HCT116 (cell line): Measurements from ENCODE around the gene OR52E2. TPM values are rescaled to one million over a fixed set of nuclear protein-coding genes. Genes with fewer than 3 reads are reported as not detected.

Experiments
- ATAC-seq: fragments of 200-7000 bp; cut with Tn5 transposase; 2 replicates; pipeline ENCODE4 v1.9.1; 2020; ENCODE audit warnings: mild to moderate bottlenecking, moderate library complexity
- BruUV-seq: library from RNA; stranded (reverse); fragments of 400-500 nt; replicated peaks from 2 replicates; lab custom pipeline; 2021; lab: Mats Ljungman, UMichigan
- CTCF ChIA-PET: fragments of 300-600 bp; sonication (Branson Sonifier 250); formaldehyde crosslinking; loops from one replicate; lab custom pipeline; 2021; ENCODE audit warnings: antibody characterized with exemption; lab: Charles Lee
- POLR2A ChIA-PET: fragments of 300-600, 350-600 bp; sonication (Branson Sonifier 250); formaldehyde crosslinking; loops from one replicate; lab custom pipeline; 2021; ENCODE audit warnings: antibody characterized with exemption; lab: Charles Lee
- RAD21 ChIA-PET, 2 experiments: fragments of 300-600 bp; sonication (Branson Sonifier 250); formaldehyde crosslinking; loops; one replicate each; lab custom pipeline; 2023; ENCODE audit warnings: low total read pairs in 2 of 2; ENCODE audit not compliant: uncharacterized antibody in 2 of 2, unreplicated experiment in 2 of 2, low non-redundant PET in 1 of 2; lab: Charles Lee
- DNase-seq: peaks from one replicate; pipeline ENCODE4 v3.0.0-alpha.2; 2010; ENCODE audit warnings: low read depth, low spot score
- H2AFZ ChIP-seq: fragments of 200-600 bp; shearing (Covaris generic), sonication (generic); 2 replicates; pipeline ENCODE4 v1.6.1; 2017; ENCODE audit warnings: low read depth, mixed run types, mixed read lengths, antibody characterized with exemption, low read length; ENCODE audit not compliant: poor library complexity, severe bottlenecking
- H3K27ac ChIP-seq: 2 replicates; pipeline ENCODE4 v1.5.1; 2012; ENCODE audit warnings: low read depth, low read length
- H3K27me3 ChIP-seq: fragments of 200-600 bp; sonication (generic); 2 replicates; pipeline ENCODE4 v1.6.1; 2016; ENCODE audit warnings: mixed run types, low read length, mixed read lengths; ENCODE audit not compliant: insufficient read depth
- H3K36me3 ChIP-seq, 2 experiments: fragments of 200-500 bp in 1 of 2; fragments of 200-600 bp in 1 of 2; sonication (Bioruptor generic) in 1 of 2; sonication (generic) in 1 of 2; 2 replicates each; pipeline versions ENCODE4 v1.5.1 to v1.6.1; 2014 to 2016; ENCODE audit warnings: low read length in 2 of 2, inconsistent platforms in 1 of 2, mixed read lengths in 1 of 2, mixed run types in 1 of 2; ENCODE audit not compliant: insufficient read depth in 2 of 2, control insufficient read depth in 1 of 2
- H3K4me1 ChIP-seq, 2 experiments: fragments of 200-600 bp in 1 of 2; sonication (generic) in 1 of 2; 2 replicates each; pipeline versions ENCODE4 v1.5.1 to v1.6.1; 2012 to 2017; ENCODE audit warnings: low read length in 2 of 2, inconsistent platforms in 1 of 2, mild to moderate bottlenecking in 1 of 2, mixed read lengths in 1 of 2, mixed run types in 1 of 2, moderate library complexity in 1 of 2; ENCODE audit not compliant: insufficient read depth in 2 of 2, control insufficient read depth in 1 of 2
- H3K4me2 ChIP-seq: fragments of 200-600 bp; sonication (generic); 2 replicates; pipeline ENCODE4 v1.6.1; 2017; ENCODE audit warnings: mixed run types, low read length, mixed read lengths
- H3K4me3 ChIP-seq, 2 experiments: fragments of 200-600 bp in 1 of 2; sonication (generic) in 1 of 2; replicated peaks in 1 of 2; 2 replicates each; pipeline ENCODE4 v1.5.1; 2011 to 2016; ENCODE audit warnings: low read length in 2 of 2, control low read depth in 1 of 2, low read depth in 1 of 2, mild to moderate bottlenecking in 1 of 2, mixed read lengths in 1 of 2, mixed run types in 1 of 2
- H3K79me2 ChIP-seq: fragments of 200-600 bp; sonication (generic); 2 replicates; pipeline ENCODE4 v1.6.1; 2017; ENCODE audit warnings: mild to moderate bottlenecking, mixed run types, low read length, moderate library complexity, mixed read lengths; ENCODE audit not compliant: insufficient read depth
- H3K9ac ChIP-seq: fragments of 200-600 bp; sonication (generic); 2 replicates; pipeline ENCODE4 v1.6.1; 2016; ENCODE audit warnings: low read length, mixed read lengths
- H3K9me2 ChIP-seq: fragments of 200-600 bp; sonication (generic), shearing (Covaris generic); 2 replicates; pipeline ENCODE4 v1.6.1; 2017; ENCODE audit warnings: mixed run types, mild to moderate bottlenecking, moderate library complexity; ENCODE audit not compliant: insufficient read depth
- H3K9me3 ChIP-seq, 2 experiments: fragments of 200-500 bp in 1 of 2; fragments of 200-600 bp in 1 of 2; sonication (Bioruptor generic) in 1 of 2; sonication (generic) in 1 of 2; 2 replicates each; pipeline ENCODE4 v1.6.1; 2014 to 2017; ENCODE audit warnings: low read length in 2 of 2, mixed read lengths in 2 of 2, inconsistent platforms in 1 of 2, low read depth in 1 of 2, mild to moderate bottlenecking in 1 of 2, mixed run types in 1 of 2, moderate library complexity in 1 of 2; ENCODE audit not compliant: control insufficient read depth in 1 of 2, insufficient read depth in 1 of 2
- H4K20me1 ChIP-seq: fragments of 200-600 bp; sonication (generic), shearing (Covaris generic); 2 replicates; pipeline ENCODE4 v1.6.1; 2017; ENCODE audit warnings: mixed run types, mild to moderate bottlenecking, moderate library complexity; ENCODE audit not compliant: insufficient read depth
- CEBPB ChIP-seq: IDR thresholded peaks from 2 replicates; pipeline ENCODE4 v1.6.1; 2012; ENCODE audit warnings: low read depth
- ELF1 ChIP-seq: IDR thresholded peaks from 2 replicates; pipeline ENCODE4 v1.6.1; 2012; ENCODE audit warnings: low read depth, borderline replicate concordance
- EZH2 ChIP-seq: fragments of 200-600 bp; sonication (generic); IDR thresholded peaks from 2 replicates; pipeline ENCODE4 v1.6.1; 2017; ENCODE audit warnings: antibody characterized with exemption, mixed run types
- EZH2phosphoT487 ChIP-seq: fragments of 200-600 bp; IDR thresholded peaks from 2 replicates; pipeline ENCODE4 v1.6.1; 2018; ENCODE audit warnings: antibody characterized with exemption, borderline replicate concordance
- JUND ChIP-seq: IDR thresholded peaks from 2 replicates; pipeline ENCODE4 v1.6.1; 2012
- POLR2A ChIP-seq: IDR thresholded peaks from 2 replicates; pipeline ENCODE4 v1.7.0; 2011; ENCODE audit warnings: borderline replicate concordance; ENCODE audit not compliant: insufficient read depth, insufficient read length; ENCODE audit errors: extremely low read depth
- RAD21 ChIP-seq: IDR thresholded peaks from 2 replicates; pipeline ENCODE4 v1.6.1; 2012; ENCODE audit warnings: low read depth, mild to moderate bottlenecking
- SP1 ChIP-seq: IDR thresholded peaks from 2 replicates; pipeline ENCODE4 v1.6.1; 2012; ENCODE audit warnings: low read depth
- SRF ChIP-seq: IDR thresholded peaks from 2 replicates; pipeline ENCODE4 v1.6.1; 2012; ENCODE audit warnings: low read depth
- TCF7L2 ChIP-seq: IDR thresholded peaks from 2 replicates; pipeline ENCODE4 v1.7.0; 2011; ENCODE audit warnings: borderline replicate concordance, inconsistent platforms; ENCODE audit not compliant: insufficient read depth, insufficient read length; ENCODE audit errors: extremely low read depth
- YY1 ChIP-seq: IDR thresholded peaks from 2 replicates; pipeline ENCODE4 v1.6.1; 2011; ENCODE audit warnings: low read length, low read depth, moderate library complexity, mild to moderate bottlenecking; ENCODE audit not compliant: insufficient replicate concordance; ENCODE audit errors: extremely low read depth
- ZFX ChIP-seq: fragments of 450-650 bp; IDR thresholded peaks from 2 replicates; pipeline ENCODE4 v1.6.1; 2017
- ZNF274 ChIP-seq: fragments of 200-500 bp; sonication (Bioruptor generic); IDR thresholded peaks from 2 replicates; pipeline ENCODE4 v1.6.1; 2014; ENCODE audit warnings: mild to moderate bottlenecking, low read depth, low read length, inconsistent platforms
- intact Hi-C: fragments of 100-400 bp; cut with micrococcal nuclease; formaldehyde crosslinking; loops from 2 replicates; pipeline ENCODE4 v1.10.0; 2022
- total RNA-seq: library from RNA; stranded (reverse); gene quantifications from one replicate; pipeline ENCODE4 v1.2.1, GENCODE V29; 2021; ENCODE audit not compliant: unreplicated experiment
- TF ChIP-seq, protein P1 (sequence below), 3 experiments: fragments of 200-600 bp in 1 of 3; sonication (generic) in 1 of 3; IDR thresholded peaks in 2 of 3; conservative IDR thresholded peaks in 1 of 3; 2 replicates each; pipeline ENCODE4 v1.5.1; 2012 to 2017; ENCODE audit warnings: low read depth in 2 of 3, low read length in 2 of 3, antibody characterized with exemption in 1 of 3, borderline replicate concordance in 1 of 3, control low read depth in 1 of 3, mild to moderate bottlenecking in 1 of 3, mixed read lengths in 1 of 3, mixed run types in 1 of 3, moderate library complexity in 1 of 3; ENCODE audit not compliant: insufficient read depth in 1 of 3
- TF ChIP-seq, protein P2 (sequence below): IDR thresholded peaks from 2 replicates; pipeline ENCODE4 v1.6.1; 2012

OR52E2 gene
- total RNA-seq, 1 experiment from 2014 or later: not detected

DNA sequence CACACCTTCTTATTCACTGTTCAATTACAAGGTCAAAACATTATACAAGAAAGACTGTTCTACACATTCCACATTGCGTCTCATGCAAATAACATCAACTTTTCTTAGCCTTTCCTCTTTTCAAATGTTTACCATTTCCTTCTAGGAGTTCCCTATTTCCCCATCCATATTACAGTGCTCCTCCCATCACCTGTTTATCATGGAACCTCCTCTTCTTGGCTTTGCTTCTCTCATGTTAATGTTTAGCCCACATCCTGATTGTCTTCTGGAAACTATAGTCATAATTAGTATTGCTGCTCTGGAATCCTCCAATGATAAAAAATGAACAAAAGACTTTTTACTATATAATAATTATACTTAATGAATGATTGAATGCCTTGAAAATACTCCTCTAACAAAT is 31.2 kb upstream of the OR52E2 start (continued):
- no peak for TF ChIP-seq ZFX
- no peak for TF ChIP-seq SP1
- TF ChIP-seq RAD21: no peak
- TF ChIP-seq CEBPB: no peak
- TF ChIP-seq TCF7L2: no peak
- TF ChIP-seq, all 23 proteins: peak for 0

DNA sequence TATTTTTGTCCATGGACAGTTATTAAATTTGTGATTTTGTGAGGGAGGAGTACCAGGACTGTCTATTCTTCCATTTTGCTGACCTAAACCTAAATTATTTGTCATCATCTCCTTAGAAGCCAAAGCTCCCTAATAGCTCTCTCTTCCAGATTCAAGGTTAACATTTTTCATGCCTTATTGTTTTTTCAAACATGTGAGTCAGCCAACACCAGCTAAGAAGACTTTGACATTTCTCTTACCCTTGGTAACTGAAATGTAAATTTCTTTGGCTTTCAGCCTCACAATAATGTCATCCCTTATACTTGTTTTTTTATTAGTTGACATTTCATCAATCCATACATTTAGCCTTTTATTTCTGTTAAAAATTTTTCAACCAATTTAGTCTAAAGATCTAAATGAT is 29.1 kb upstream of the OR52E2 start:
- Histone ChIP-seq H3K4me2 (no peak overlapping the region), H3K9me2 (no peaks in the 10 kb centered on the region), H4K20me1 (no peaks in the 10 kb centered on the region), H3K9ac (no peak overlapping the region), H3K4me1 (no peaks in the 10 kb centered on the region), H2AFZ (no peak overlapping the region), H3K27me3 (peaks cover 79% of the 10 kb centered on the region), H3K79me2 (no peaks in the 10 kb centered on the region), H3K9me3 (no peaks in the 10 kb centered on the region), H3K27ac (no peak overlapping the region), H3K4me3 (no peak overlapping the region), H3K36me3 (no peaks in the 10 kb centered on the region)
- ATAC-seq (no peak), DNase-seq (no peak)
- RAD21 ChIA-PET: no interaction called here
- BruUV-seq: no TSS peak
- TF ChIP-seq SP1: no peak
- POLR2A ChIA-PET: no interaction called here
- intact Hi-C loops: no loop called here
- CTCF ChIA-PET: no interaction called here

DNA sequence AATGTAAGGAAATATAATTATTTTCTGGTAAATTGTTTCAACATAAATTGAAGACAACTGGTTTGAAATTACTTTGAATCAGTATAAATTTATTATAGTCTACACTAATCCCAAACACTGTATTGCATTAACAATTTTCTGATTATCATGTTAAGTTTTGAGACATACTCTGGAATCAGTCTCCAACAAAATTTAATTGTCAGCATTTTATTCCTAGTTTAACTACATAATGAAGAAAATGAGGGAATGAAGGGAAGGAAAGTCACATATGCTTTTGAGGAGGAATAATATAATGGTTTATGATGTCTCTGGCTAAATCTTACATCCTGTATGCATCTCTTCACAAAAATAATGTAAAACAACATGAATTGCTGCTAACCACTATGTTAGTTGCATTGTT is 24.2 kb upstream of the OR52E2 start:
- Histone ChIP-seq H3K27ac (no peak overlapping the region), H4K20me1 (no peaks in the 10 kb centered on the region), H3K27me3 (peaks cover 70% of the 10 kb centered on the region), H3K9me2 (no peaks in the 10 kb centered on the region), H3K4me1 (no peaks in the 10 kb centered on the region), H3K36me3 (no peaks in the 10 kb centered on the region), H2AFZ (no peak overlapping the region), H3K9me3 (no peaks in the 10 kb centered on the region), H3K79me2 (no peaks in the 10 kb centered on the region), H3K9ac (no peak overlapping the region), H3K4me2 (no peak overlapping the region), H3K4me3 (no peak overlapping the region)
- no peak for TF ChIP-seq SRF
- no peak for TF ChIP-seq ELF1
- TF ChIP-seq EZH2phosphoT487: no peak
- no peak for TF ChIP-seq SP1
- TF ChIP-seq CEBPB: no peak
- TF ChIP-seq, protein P1, sequence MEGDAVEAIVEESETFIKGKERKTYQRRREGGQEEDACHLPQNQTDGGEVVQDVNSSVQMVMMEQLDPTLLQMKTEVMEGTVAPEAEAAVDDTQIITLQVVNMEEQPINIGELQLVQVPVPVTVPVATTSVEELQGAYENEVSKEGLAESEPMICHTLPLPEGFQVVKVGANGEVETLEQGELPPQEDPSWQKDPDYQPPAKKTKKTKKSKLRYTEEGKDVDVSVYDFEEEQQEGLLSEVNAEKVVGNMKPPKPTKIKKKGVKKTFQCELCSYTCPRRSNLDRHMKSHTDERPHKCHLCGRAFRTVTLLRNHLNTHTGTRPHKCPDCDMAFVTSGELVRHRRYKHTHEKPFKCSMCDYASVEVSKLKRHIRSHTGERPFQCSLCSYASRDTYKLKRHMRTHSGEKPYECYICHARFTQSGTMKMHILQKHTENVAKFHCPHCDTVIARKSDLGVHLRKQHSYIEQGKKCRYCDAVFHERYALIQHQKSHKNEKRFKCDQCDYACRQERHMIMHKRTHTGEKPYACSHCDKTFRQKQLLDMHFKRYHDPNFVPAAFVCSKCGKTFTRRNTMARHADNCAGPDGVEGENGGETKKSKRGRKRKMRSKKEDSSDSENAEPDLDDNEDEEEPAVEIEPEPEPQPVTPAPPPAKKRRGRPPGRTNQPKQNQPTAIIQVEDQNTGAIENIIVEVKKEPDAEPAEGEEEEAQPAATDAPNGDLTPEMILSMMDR (IDR thresholded peaks at IDR 0.05 in 2 of 3, conservative IDR thresholded peaks at IDR 0.05 in 1 of 3; ENCODE audit: borderline replicate concordance in 1 of 3, insufficient read depth in 1 of 3, low read depth in 2 of 3, low read length in 2 of 3): no peak
- TF ChIP-seq ZFX: no peak
- TF ChIP-seq, protein P2, sequence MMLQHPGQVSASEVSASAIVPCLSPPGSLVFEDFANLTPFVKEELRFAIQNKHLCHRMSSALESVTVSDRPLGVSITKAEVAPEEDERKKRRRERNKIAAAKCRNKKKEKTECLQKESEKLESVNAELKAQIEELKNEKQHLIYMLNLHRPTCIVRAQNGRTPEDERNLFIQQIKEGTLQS: no peak
- TF ChIP-seq ZNF274: no peak
- TF ChIP-seq EZH2: no peak
- no peak for TF ChIP-seq RAD21
- no peak for TF ChIP-seq JUND
- no peak for TF ChIP-seq POLR2A
- no peak for TF ChIP-seq YY1
- BruUV-seq: no TSS peak
- DNase-seq (no peak), ATAC-seq (no peak)
- ChIA-PET CTCF (no interaction called here), POLR2A (no interaction called here), RAD21 (no interaction called here)
- intact Hi-C loops: no loop called here
